HT1080 (cell line): Measurements from ENCODE around the gene FZD10. TPM values are rescaled to one million over a fixed set of nuclear protein-coding genes. Genes with fewer than 3 reads are reported as not detected.

Experiments
- DNase-seq: peaks from one replicate; pipeline ENCODE4 v3.0.0-alpha.2; 2015; ENCODE audit warnings: low read depth
- total RNA-seq: library from RNA; depleted of rRNA; stranded (reverse); fragments of >200 nt; shearing (Covaris generic); gene quantifications from 2 replicates; pipeline ENCODE4 v1.2.3, GENCODE V29; 2014

FZD10 gene
- total RNA-seq, 1 experiment from 2014 or later: not detected

DNA sequence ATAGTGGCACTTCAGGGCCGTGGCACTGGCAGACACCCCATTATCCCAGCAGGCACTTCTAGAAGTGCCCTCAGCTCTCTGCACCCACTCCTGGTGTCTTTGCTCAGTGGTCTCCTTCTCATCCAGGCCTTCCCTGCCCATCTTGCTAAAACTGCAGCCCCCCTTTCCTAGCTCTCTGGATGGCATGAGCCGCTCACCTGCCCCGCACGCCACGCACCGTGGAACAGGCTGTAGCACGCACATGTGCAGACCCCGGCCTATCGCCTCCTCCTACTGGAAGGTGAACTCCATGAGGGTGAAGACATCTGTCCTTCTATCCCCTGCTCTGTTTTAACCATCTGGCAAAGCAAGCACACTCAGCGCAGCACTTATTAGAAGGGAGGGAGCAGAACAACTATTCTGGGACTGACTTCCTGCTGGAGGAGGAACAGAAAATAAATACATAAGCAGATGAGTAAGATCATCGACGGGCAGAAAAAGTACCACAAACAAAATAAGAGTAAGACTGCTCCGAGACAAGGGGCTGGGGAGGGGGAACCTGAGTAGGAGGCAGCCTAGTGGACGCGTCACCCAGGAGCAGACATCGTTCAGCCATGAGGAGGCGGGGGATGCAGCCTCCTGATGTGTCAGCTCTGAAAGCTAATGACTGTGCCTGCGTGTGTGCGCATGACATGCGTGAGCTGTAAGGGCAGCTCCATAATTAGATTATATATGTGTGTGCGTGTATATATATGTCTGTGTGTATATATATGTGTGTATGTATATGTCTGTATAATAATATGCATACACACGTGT is 7.8 kb upstream of the FZD10 start:
- DNase-seq: no peak

- DNase-seq: no peak
Measured at GRCh38 chr12:130155416-130156073, 6.7 kb upstream of the FZD10 start.

DNA sequence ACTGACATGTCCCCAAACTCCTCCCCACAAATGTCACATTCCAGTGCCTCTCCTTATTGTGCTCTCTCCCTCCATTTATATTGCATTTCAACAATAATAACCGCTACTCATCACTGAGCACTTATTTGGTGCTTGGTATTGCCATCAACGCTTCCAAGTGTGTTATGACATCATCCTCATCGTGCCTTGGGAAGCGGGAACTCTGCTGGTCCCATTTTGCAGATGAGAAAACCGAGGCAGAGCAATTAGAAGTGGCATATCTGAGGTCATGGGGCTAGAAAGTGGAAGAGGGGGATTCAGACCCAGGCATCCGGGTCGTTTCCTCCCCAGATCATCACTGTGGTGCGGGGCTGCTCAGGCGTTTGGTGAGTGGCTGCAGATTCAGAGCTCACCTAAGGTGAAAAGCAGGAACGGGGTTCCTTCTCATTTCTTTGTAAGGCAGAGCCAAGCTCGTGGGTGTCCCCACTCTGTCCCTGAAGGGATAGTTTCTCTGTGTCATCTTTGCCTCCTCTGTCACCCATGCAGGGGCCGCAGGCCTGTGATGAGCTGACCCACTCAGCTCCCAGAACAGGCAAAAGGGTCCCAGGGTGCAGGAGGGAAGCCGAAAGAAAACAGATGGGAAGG is 5.5 kb upstream of the FZD10 start:
- DNase-seq: no peak

DNA sequence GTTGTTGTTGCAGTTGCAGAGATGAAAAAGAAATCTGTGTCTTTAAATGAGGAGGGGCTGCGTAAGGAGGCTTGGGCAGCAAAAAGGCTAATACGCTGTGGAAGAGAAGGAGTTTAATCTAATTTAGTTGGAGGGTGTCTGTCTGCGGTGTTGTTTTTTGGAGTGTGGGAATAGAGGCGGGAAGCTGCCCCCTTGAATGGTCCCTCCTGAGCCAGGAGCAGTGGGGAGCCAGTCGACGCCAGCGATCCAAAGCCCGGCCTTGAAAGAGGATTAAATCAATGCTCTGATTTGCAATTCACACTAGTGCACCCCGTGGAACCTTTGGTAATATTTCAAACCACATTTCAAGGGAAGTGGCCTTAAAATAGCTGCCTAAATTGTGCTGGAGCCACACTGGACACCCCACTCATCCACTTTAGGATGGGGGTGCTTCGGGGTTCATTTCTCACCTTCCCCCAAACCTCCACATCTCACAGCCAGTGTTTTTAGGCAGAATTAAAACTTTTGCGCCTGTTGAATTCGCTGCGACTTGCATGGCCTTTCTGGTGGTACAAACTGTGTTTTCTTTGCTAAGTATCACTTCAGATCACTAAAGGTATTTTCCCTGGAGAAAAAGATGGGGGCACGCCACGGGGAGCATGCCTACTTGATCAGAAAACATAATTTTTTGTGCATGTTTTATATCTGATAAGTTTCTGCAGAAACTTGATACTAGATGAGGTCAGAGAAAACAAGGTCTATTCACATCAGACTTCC is 4.1 kb upstream of the FZD10 start:
- no peak for DNase-seq

GRCh38 chr12:130158754-130159059 is 3.6 kb upstream of the FZD10 start:
- no peak for DNase-seq

DNA sequence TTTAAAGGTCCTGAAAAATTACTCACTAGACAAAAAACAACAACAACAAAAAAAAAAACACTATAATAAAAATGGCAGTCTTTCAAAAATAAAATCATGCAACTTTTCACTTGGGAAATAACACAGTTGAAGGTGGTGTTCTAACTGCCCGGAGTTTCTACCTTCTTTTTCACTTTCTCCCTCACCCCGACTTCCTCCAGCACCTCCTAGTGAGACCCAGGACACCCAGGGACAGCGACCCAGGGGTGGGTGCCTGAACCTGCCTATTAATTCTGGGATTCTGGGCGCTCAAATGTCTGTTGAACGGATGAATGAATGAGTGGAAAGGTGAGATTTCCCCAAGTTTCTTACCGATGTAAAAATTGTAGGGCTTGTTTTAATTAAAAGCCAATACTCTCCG is 2.0 kb upstream of the FZD10 start:
- DNase-seq: no peak

DNA sequence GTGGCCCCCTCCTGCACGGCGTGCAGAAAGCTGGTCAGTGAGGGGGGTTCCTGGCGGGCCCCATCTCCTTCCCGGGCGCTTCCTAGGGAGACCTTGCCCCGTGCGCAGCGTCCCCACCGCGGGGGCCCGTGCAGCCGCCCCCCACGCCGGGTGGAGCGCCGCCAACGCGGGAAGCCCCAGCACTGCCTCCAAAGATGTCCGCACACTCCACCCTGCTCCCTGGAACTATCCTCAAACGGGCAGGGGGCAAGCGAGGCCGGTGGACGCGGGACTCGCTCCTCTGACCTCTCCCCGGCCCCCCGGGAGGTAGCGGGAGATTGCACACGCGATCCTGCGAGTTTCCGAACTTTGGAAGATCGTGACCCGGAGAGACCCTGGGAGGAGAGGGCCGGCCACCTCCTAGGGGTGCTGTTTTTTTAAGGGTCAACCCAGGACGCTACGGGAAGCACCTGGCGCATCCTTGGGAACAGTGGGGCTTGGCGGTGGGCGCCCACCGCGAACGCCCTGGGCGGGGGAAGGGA is 1.5 kb upstream of the FZD10 start:
- DNase-seq: no peak

DNA sequence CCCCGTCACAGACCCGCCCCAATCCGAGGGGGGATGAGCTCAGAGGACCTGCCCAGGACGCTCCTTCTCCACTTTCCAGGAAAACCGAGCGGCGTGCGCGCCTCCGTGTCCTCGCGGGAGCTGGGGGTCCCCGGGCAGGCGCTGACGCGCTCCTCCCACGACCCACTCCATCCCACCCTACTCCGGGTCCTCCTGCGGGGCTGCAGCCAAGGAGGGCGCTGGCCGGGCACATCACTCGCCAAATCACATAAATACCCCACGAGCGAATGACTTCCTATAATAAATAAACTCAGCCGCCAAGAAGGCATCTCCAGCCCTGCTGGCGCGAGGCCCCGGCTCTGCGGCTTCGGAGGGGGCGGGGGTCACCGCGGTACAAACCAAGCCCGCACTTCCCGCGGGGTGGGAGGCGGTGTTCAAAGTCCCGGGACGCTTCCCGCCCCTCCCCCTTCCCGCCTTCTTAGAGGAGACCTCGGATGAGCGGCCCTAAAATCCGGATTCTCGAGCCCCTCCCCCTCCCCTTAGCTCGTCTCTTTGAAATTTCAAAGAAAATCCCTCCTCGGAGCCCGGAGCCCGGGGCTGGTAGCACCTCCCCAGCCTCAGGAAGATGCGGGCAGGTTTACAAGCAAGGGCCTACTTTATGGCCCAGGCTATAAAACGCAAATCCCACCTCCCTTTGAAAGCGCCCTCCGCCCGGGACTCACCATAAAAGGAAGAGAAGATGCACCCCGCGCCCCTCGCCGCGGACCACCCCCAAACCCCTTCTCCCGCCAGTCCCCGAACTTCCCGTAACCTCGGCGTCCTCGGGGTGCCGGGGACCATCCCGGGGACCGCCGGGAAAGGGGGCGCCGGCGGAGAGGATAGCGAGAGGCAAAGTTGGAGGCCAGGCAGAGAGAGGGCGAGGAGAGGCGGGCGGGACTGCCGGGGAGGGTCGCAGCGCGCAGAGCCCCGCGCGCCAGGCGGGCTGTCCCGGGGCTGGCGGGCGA is 712 bp upstream of the FZD10 start:
- no peak for DNase-seq

DNA sequence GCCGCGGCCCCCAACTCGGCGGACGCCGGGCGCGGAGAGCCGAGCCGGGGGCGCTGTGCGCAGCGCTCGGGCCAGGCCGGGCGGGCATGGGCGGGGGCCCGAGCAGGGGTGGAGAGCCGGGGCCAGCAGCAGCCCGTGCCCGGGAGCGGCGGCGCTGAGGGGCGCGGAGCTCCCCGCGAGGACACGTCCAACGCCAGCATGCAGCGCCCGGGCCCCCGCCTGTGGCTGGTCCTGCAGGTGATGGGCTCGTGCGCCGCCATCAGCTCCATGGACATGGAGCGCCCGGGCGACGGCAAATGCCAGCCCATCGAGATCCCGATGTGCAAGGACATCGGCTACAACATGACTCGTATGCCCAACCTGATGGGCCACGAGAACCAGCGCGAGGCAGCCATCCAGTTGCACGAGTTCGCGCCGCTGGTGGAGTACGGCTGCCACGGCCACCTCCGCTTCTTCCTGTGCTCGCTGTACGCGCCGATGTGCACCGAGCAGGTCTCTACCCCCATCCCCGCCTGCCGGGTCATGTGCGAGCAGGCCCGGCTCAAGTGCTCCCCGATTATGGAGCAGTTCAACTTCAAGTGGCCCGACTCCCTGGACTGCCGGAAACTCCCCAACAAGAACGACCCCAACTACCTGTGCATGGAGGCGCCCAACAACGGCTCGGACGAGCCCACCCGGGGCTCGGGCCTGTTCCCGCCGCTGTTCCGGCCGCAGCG is 639 bp downstream of the FZD10 start:
- DNase-seq: no peak

DNA sequence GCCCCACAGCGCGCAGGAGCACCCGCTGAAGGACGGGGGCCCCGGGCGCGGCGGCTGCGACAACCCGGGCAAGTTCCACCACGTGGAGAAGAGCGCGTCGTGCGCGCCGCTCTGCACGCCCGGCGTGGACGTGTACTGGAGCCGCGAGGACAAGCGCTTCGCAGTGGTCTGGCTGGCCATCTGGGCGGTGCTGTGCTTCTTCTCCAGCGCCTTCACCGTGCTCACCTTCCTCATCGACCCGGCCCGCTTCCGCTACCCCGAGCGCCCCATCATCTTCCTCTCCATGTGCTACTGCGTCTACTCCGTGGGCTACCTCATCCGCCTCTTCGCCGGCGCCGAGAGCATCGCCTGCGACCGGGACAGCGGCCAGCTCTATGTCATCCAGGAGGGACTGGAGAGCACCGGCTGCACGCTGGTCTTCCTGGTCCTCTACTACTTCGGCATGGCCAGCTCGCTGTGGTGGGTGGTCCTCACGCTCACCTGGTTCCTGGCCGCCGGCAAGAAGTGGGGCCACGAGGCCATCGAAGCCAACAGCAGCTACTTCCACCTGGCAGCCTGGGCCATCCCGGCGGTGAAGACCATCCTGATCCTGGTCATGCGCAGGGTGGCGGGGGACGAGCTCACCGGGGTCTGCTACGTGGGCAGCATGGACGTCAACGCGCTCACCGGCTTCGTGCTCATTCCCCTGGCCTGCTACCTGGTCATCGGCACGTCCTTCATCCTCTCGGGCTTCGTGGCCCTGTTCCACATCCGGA is 1.4 kb downstream of the FZD10 start:
- DNase-seq: no peak

DNA sequence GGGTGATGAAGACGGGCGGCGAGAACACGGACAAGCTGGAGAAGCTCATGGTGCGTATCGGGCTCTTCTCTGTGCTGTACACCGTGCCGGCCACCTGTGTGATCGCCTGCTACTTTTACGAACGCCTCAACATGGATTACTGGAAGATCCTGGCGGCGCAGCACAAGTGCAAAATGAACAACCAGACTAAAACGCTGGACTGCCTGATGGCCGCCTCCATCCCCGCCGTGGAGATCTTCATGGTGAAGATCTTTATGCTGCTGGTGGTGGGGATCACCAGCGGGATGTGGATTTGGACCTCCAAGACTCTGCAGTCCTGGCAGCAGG is 1.9 kb downstream of the FZD10 start:
- no peak for DNase-seq

GRCh38 chr12:130164936-130165335 is 2.7 kb downstream of the FZD10 start:
- no peak for DNase-seq

- no peak for DNase-seq
Measured at GRCh38 chr12:130166306-130166705, 4.0 kb downstream of the FZD10 start.

DNA sequence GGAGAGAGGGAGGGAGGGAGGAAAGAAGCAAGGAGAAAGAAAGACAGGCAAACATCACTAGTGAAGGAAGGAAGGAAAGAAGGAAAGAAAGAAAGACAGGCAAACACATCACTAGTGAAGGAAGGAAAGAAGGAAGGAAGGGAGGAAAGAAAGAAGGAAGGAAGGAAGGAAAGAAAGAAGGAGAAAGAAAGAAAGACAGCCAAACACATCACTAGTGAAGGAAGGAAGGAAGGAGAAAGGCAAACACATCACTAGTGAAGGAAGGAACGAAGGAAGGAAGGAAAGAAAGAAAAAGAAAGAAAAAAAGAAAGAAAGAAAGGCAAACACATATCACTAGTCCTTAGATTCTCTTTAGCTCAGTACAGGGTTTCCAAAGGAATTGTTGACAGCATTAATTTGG is 5.3 kb downstream of the FZD10 start:
- DNase-seq: no peak

GRCh38 chr12:130169256-130169655 is 7.0 kb downstream of the FZD10 start:
- no peak for DNase-seq

GRCh38 chr12:130169924-130170323 is 7.7 kb downstream of the FZD10 start:
- no peak for DNase-seq

DNA sequence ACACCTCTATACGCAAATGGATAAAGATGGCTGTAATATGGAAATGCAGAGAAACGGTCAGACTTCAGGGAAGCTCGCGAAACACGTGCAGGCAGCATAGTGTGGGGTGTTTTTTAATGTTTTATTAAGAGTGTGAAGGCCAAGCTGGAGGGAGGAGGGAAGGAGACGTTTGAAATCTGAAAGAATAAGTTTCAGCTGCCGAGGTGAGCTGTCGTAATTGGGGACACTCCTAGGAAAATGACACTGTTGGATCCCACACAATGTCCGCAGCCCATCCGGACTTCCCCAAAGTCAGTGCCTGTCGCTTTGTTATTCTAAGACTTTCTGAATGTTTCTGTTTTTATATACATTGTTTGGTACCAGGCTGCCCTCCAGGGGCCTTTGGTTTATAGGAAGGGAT is 8.3 kb downstream of the FZD10 start:
- no peak for DNase-seq

- no peak for DNase-seq
Measured at GRCh38 chr12:130177635-130178242, 15.5 kb downstream of the FZD10 start.

- DNase-seq: no peak
Measured at GRCh38 chr12:130178282-130178681, 16.0 kb downstream of the FZD10 start.
